DMS 273 treated with DMSO at 0.1 percent for 48 hours (cell line): ENCODE data around the gene OTX1.
"Not testable (repeated sequence)": the region's sequence is repeated elsewhere in the genome, so short reads cannot be mapped to it uniquely, and the experiment has no call there.

Experiments used
- DNase-seq: peaks from one replicate; lab custom pipeline; 2025; lab: John Stamatoyannopoulos, UW

Gene OTX1

DNA sequence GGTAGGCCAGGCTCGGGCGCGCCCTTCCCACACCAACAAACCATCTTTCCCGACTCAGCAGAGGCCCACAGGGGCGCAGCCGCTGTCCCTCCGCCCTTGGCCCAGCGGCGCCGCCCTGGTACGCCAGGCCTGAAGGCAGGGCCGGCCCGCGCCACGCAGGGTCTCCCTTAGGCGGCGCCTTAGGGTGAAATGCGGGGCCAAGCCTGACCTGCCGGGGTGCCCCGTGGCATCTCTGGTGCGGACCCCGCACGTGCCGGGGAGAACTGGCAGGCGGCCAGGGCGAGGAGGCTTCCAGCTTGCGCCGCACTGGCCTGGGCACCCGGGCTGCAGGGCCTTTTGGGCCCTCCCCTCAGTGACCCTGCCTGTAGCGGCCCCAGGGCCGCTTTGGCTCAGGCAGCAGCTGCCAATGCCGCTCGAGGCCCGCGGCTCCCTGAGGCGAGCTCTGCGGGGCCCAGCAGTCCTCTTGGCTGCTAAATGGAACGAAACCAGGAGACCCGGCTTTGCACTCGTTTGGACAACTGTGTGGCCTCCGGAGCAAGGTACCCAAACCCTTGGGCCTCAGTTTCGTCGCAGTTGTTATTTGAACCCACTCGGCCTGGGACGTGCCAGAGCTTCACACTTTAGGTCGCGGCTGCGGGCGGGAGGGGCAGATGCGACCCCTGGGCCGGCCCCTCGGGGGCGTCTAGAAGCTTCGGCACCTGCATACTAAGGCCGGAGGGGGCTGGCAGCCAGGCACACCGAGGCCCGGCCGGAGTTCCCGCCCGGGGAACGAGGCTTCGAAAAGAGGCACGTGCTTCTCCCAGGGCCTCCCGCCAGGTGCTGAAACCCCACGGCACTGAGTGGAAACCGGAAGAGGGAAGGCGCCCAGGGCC, 8.5 kb downstream of the OTX1 start:
- DNase-seq = no peak

GRCh38 chr2:63059793-63060471, 9.3 kb downstream of the OTX1 start:
- no peak for DNase-seq

DNA sequence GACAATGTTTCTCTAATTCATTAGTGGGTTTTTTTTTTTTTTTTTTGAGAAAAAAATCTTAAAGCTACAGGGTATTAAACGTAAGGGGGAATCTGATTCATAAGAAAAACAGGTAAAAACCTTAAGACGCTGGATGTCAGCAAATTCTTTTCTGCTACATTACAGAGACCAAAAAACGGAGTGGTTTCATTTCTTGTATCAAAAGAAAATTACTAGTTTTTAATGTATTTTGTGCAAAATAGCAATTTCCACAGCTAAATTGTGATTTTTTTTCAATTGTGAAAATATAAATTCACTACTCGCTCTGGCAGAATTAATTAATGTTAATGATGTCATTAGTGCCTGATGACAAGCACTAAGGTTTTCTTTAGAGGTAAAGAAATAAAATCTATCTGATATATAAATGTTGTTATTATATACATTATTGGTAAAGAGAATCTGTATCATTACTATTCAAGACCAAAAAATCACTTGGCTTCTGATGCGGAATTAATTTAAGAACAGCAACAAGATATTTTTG, 9.9 kb downstream of the OTX1 start:
- DNase-seq = no peak

- no peak for DNase-seq
These were observed 13.6 kb downstream of the OTX1 start for GRCh38 chr2:63064197-63064596.

DNA sequence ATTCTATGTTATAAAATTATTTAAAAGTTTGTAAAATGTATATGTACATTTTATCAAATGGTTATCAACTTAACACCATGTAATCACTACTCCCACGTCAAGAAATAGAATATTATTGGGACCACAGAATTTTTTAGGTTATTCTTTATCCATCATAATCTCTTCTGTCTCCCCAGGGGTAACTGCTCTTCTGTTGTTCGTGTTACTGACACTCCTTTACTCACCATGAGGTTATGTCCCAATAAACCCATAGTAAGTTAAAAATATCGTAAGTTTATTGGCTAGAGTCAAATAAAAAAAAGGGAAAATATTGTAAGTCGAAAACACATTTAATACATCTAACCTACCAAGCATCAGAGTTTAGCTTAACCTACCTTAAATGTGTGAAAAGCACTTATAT, 14.0 kb downstream of the OTX1 start:
- DNase-seq = no peak

- DNase-seq = no peak
These were observed 15.6 kb downstream of the OTX1 start for GRCh38 chr2:63066265-63066664.

- no peak for DNase-seq
These were observed 16.2 kb downstream of the OTX1 start for GRCh38 chr2:63066838-63067237.

DNA sequence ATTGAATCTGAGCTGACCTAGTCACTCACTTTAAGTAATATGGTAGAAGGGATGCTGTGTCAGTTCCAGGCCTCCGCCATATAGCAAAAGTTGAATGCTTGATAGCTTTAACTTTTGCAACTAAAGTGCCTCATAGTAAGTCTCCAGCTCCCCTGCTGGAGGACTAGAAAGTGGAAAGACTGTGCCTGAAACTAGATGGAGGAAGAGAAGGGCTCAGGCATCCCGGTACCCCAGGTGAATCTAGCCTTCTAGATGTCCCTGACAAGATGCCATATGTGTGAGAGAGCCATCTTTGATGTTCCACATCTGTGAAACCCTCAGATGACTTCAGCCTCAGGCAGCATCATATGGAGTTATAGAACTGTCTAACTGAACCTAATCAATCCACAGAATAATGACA, 21.0 kb downstream of the OTX1 start:
- DNase-seq = no peak

- DNase-seq = no peak
These were observed 23.4 kb downstream of the OTX1 start for GRCh38 chr2:63073994-63074393.

DNA sequence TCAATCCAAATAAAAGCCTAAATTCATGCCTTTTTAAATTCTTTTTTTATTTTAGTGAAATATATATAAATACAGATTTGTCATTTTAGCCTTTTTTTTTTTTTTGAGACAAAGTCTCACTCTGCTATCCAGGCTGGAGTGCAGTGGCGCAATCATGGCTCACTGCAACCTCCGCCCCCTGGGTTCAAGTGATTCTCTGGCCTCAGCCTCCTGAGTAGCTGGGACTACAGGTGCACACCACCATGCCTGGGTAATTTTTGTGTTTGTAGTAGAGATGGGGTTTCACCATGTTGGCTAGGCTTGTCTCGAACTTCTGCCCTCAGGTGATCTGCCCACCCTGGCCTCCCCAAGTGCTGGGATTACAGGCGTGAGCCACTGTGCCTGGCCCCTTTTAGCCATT, 23.8 kb downstream of the OTX1 start:
- not testable (repeated sequence) for DNase-seq

GRCh38 chr2:63078852-63079606, 28.4 kb downstream of the OTX1 start:
- DNase-seq = no peak

GRCh38 chr2:63081404-63081803, 30.8 kb downstream of the OTX1 start:
- DNase-seq = no peak

GRCh38 chr2:63086687-63087086, 36.1 kb downstream of the OTX1 start:
- no peak for DNase-seq

DNA sequence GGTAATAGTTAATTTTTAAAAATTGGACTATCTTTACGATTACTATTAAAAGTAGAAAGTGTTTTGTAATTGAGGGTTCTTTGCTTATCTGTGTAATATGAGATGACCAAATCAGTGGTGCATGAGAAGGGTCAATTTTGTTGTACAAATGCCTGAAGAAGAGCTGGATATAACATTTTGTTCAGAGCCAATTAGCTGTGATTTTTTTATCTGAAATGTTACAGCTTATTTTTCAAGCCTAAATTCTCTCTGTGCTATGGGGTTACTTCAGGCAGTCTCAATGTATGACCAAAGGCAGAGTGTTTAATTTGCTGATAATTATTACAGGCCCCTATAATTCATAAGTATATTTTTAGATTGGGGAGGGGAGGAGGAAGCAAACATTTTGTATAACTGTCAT, 41.8 kb downstream of the OTX1 start:
- DNase-seq = no peak

DNA sequence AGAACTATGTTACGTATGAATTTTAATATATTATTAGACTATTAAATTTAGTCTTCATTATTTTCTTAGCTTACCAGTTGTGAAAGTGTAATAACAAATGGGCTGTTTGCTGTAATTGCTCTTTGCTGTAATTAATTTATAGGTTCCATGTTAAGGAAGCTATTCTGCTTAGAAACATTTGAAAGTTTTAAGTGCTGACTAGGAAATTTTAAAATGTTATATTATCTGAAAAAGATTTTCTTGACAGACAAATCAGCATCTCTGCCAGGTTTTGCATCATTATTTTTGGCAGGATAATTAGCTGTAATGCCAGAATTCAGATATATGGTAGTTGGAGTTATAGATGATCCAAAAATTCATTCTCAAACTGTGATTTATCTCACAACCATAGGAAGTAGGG, 42.2 kb downstream of the OTX1 start:
- DNase-seq = no peak

DNA sequence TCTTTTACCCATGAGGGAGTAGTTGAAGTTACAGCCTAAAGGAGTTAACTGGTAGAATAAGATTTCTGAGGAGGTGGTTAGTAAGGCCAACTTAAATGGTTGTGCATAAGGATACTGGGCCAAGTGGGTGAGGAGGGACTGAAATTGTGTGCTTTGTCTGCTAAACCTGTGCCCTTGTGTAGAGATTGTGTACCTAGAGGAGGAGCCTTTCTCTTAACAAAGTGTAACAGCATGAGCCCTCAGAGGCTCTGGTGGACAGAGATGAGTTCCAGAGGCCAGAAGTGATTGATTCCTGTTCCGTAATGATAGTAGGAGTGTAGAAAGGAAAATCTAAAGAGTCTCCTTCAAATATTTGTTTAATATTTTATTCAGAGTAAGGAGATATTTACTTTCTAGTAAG, 42.9 kb downstream of the OTX1 start:
- no peak for DNase-seq

DNA sequence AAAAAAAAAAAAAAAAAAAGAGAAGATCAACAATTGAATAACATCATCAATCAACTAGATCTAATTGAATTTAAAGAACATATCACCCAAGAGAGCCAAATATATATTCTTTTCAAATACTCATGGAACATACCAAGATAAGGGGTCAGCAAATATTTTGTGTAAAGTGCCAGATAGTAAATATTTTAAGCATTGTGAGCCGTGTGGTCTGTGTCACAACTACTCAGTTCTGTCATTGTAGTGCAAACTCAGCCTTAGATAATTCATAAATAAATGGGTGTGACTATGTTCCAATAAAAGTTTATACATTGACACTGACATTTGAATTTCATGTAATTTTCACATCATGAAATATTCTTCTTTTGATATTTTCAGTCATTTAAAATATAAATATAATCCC, 45.9 kb downstream of the OTX1 start:
- DNase-seq = no peak

DNA sequence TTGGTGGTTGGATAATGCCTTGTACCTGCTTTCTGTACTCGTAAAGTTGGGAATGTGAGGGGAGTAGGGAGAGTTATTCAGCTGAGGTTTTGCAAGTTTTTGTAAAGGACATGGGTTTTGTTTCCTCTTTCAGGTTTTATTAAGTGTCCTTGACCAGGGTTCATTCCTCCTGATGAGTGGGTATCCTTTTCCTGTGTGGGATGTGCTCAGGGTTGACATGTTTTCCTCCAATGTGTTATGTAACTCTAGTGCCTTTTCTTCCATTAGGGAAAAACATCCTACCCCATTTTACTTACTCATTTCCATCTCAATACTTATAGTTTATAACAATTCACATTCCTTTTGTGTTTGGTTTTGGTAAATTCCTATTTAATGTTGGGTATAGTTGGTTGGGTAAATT, 48.4 kb downstream of the OTX1 start:
- DNase-seq = no peak

- no peak for DNase-seq
These were observed 51.3 kb downstream of the OTX1 start for GRCh38 chr2:63101954-63102353.

DNA sequence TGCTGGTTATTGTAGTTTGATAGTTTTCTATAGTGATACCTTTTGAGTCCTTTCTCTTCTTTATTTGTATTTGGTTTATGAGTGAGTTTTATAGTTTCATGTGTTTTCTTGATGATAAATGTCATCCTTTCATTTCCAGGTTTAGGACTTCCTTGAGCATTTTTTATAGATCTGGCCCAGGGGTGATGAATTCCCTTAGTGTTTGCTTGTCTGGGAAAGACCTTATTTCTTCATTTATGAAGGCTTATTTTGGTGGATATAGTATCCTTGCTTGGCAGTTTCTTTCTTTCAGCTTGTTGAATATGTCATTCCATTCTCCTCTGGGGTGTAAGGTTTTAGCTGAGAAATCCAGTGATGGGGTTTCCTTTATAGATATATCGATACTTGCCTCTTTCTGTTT, 53.9 kb downstream of the OTX1 start:
- DNase-seq = no peak
